Chondrocyte (in vitro differentiated cells): ENCODE measurements around the gene MCAM. TPM values are rescaled to one million over a fixed set of nuclear protein-coding genes. Genes with fewer than 3 reads are reported as not detected.

Experiments used
- DNase-seq: peaks from one replicate; pipeline ENCODE4 v3.0.0; 2021; ENCODE audit warnings: mixed read lengths, low spot score
- H3K27ac Mint-ChIP-seq: one replicate; pipeline ENCODE4 v1.8.0; 2021; ENCODE audit warnings: mild to moderate bottlenecking, moderate library complexity, mixed read lengths; ENCODE audit not compliant: unreplicated experiment
- H3K27me3 Mint-ChIP-seq: 2 replicates; pipeline ENCODE4 v1.8.0; 2021; ENCODE audit warnings: low read depth, mixed read lengths
- H3K36me3 Mint-ChIP-seq: 2 replicates; pipeline ENCODE4 v1.8.0; 2021; ENCODE audit warnings: low read depth, mixed read lengths
- H3K4me1 Mint-ChIP-seq: 2 replicates; pipeline ENCODE4 v1.8.0; 2021; ENCODE audit warnings: low read depth, mild to moderate bottlenecking, mixed read lengths
- H3K4me3 Mint-ChIP-seq: one replicate; pipeline ENCODE4 v1.8.0; 2021; ENCODE audit warnings: mild to moderate bottlenecking, moderate library complexity, mixed read lengths; ENCODE audit not compliant: unreplicated experiment
- H3K9me3 Mint-ChIP-seq: 2 replicates; pipeline ENCODE4 v1.8.0; 2021; ENCODE audit warnings: low read depth, mixed read lengths
- total RNA-seq: library from RNA; stranded (reverse); gene quantifications from 3 replicates; pipeline ENCODE4 v1.2.1, GENCODE V29; 2021
- TF ChIP-seq, protein P1 (sequence below): fragments of 200-600 bp; sonication (generic); IDR thresholded peaks from 2 replicates; pipeline ENCODE4 v1.5.0; 2021; ENCODE audit warnings: antibody characterized with exemption, mild to moderate bottlenecking, moderate library complexity

MCAM gene
- total RNA-seq, 1 donor from 2014 or later: 527 TPM

DNA sequence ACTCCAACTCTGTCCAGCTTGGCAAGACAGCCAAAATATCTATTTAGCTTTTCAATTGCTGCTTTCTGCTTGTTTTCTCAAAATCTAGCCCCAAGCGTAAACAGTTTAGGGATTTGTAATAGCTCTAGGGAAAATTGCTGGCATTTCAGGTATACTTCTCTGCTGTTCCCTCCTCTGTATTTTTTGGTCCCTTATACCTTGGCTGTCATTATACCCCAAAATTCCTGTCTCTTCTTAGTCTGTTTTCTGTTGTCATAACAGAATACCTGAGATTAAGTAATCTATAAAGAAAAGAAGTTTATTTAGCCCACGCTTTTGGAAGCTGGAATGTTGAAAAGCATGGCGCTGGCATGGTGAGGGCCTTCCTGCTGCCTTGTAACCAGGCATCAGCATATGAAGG lies 23.5 kb downstream of the MCAM start:
- Mint-ChIP-seq H3K4me1 (peaks cover 13% of the 10 kb centered on the region), H3K4me3 (no peak overlapping the region), H3K9me3 (no peaks in the 10 kb centered on the region), H3K27ac (no peak overlapping the region), H3K27me3 (no peaks in the 10 kb centered on the region), H3K36me3 (peaks cover 21% of the 10 kb centered on the region)
- no peak for DNase-seq
- TF ChIP-seq, protein P1, sequence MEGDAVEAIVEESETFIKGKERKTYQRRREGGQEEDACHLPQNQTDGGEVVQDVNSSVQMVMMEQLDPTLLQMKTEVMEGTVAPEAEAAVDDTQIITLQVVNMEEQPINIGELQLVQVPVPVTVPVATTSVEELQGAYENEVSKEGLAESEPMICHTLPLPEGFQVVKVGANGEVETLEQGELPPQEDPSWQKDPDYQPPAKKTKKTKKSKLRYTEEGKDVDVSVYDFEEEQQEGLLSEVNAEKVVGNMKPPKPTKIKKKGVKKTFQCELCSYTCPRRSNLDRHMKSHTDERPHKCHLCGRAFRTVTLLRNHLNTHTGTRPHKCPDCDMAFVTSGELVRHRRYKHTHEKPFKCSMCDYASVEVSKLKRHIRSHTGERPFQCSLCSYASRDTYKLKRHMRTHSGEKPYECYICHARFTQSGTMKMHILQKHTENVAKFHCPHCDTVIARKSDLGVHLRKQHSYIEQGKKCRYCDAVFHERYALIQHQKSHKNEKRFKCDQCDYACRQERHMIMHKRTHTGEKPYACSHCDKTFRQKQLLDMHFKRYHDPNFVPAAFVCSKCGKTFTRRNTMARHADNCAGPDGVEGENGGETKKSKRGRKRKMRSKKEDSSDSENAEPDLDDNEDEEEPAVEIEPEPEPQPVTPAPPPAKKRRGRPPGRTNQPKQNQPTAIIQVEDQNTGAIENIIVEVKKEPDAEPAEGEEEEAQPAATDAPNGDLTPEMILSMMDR: no peak

DNA sequence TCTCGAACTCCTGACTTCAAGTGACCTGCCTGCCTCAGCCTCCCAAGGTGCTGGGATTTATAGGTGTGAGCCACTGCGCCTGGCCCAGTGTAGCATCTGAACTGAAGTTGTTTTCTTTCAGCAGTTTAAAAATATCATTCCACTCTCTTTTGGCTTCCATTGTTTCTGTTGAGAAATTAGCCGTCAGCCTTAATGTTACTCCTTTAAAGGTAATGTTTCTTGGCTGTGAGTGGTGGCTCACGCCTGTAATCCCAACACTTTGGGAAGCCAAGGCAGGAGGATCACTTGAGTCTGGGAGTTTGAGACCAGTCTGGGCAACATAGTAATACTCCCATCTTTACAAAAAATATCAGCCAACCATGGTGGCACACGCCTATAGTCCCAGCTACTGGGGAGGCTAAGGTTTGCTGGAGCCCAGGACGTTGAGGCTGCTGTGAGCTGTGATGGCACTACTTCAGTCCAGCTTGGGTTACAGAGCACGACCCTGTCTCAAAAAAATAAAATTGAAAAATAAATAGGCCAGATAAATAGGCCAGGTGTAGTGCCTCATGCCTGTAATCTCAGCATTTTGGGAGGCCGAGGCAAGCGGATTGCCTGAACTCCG lies 25.9 kb downstream of the MCAM start:
- Mint-ChIP-seq H3K36me3 (peaks cover 20% of the 10 kb centered on the region), H3K9me3 (no peaks in the 10 kb centered on the region), H3K4me3 (no peak overlapping the region), H3K4me1 (no peaks in the 10 kb centered on the region), H3K27ac (no peak overlapping the region), H3K27me3 (no peaks in the 10 kb centered on the region)
- TF ChIP-seq, protein P1: no peak
- no peak for DNase-seq

DNA sequence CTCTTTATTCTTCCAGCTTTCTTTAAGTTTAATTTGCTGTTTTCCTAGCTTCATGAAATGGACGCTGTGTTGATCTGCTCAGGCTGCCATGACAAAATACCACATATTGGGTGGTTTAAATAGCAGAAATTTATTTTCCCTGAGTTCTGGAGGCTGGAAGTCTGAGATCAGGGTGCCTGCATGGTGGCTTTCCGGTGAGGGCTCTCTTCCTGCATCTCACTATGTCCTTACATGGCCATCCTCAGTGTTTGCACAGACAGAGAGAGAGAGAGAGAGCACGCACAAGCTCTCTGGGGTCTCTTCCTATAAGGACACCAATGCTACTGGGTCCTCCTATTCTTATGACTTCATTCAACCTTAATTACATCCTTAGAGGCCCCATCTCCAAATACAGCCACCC lies 28.7 kb downstream of the MCAM start:
- DNase-seq: no peak
- TF ChIP-seq, protein P1: no peak
- no peak overlapping the region for H3K27ac Mint-ChIP-seq
- no peaks in the 10 kb centered on the region for H3K9me3 Mint-ChIP-seq
- peaks cover 27% of the 10 kb centered on the region for H3K36me3 Mint-ChIP-seq
- H3K4me1 Mint-ChIP-seq: peaks cover 3% of the 10 kb centered on the region
- H3K4me3 Mint-ChIP-seq: no peak overlapping the region
- H3K27me3 Mint-ChIP-seq: no peaks in the 10 kb centered on the region

DNA sequence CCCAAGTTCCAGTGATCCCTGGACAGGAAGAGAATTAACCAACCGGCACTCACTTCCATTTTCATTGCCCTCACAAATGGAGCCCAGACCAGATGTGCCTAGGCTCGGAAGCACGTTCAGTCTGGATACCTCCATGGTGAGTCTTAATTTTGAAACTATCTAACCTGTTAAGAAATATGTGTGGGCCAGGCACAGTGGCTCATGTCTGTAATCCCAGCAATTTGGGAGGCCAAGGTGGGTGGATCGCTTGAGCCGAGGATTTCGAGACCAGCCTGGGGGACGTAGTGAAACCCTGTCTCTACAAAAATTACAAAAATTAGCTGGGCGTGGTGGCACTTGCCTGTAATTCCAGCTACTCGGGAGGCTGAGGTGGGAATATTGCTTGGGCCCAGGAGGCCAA lies 31.5 kb downstream of the MCAM start:
- no peak overlapping the region for H3K27ac Mint-ChIP-seq
- peaks cover 3% of the 10 kb centered on the region for H3K4me1 Mint-ChIP-seq
- no peak for DNase-seq
- H3K36me3 Mint-ChIP-seq: peaks cover 24% of the 10 kb centered on the region
- no peak overlapping the region for H3K4me3 Mint-ChIP-seq
- TF ChIP-seq, protein P1: no peak
- no peaks in the 10 kb centered on the region for H3K9me3 Mint-ChIP-seq
- H3K27me3 Mint-ChIP-seq: no peaks in the 10 kb centered on the region

DNA sequence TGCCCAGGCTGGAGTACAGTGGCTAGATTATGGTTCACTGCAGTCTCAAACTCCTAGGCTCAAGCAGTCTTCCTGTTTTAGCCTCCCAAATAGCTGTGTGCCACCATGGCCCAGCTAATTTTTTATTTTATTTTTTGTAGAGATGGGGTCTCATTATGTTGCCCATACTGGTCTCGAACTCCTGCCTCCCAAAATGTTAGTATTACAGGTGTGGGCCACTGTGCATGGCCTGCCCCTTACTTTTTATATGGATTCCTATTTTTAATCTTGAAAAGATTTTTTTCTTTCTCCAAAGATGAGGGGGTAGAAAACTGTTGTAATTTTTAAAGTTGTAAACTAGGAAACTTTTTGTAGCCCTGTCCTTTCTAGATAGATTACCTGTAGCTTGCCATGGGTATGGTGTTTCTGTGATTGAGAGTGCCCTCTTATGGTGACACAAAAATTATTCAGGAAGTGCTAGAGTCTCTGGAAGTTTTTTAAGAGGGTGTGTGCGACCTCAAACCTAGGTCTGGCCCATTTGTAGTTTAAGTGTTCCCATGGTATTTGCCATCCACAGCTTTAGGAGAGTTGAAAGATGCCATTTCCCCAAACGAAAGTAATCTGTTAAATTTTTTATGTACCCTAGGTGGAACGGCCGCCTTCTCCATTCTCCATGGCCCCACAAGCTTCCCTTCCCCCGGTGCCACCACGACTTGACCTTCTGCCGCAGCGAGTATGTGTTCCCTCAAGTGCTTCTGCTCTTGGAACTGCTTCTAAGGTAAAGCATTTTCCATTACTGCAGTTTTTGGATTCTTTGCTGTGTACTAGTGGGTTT lies 32.4 kb downstream of the MCAM start:
- no peak overlapping the region for H3K27ac Mint-ChIP-seq
- H3K36me3 Mint-ChIP-seq: peaks cover 26% of the 10 kb centered on the region
- no peak for DNase-seq

More for the DNA sequence above, 32.4 kb downstream of the MCAM start:
- peaks cover 3% of the 10 kb centered on the region for H3K4me1 Mint-ChIP-seq
- TF ChIP-seq, protein P1: peak; percentile 80
- no peak overlapping the region for H3K4me3 Mint-ChIP-seq
- H3K27me3 Mint-ChIP-seq: no peaks in the 10 kb centered on the region
- H3K9me3 Mint-ChIP-seq: no peaks in the 10 kb centered on the region
